Keratinocyte (primary cell): Measurements from ENCODE around the gene MAP3K5. TPM values are rescaled to one million over a fixed set of nuclear protein-coding genes. Genes with fewer than 3 reads are reported as not detected.
A peak's percentile ranks its signal among the peaks of the same experiment; 100 is the strongest.

Experiments used
- DNase-seq: peaks from one replicate; pipeline ENCODE4 v3.0.0-alpha.2; 2011; ENCODE audit warnings: low read depth, missing footprints, low spot score
- FAIRE-seq: peaks from 2 replicates; lab custom pipeline; 2011; peaks lifted over from hg19 to GRCh38; lab: Jason Lieb, UNC
- H2AFZ ChIP-seq: 2 replicates; pipeline ENCODE4 v1.6.0; 2012; ENCODE audit warnings: low read length, control low read depth, inconsistent platforms; ENCODE audit not compliant: control insufficient read depth
- H3K27ac ChIP-seq: 2 replicates; pipeline ENCODE4 v1.5.1; 2011; ENCODE audit warnings: low read length; ENCODE audit not compliant: control insufficient read depth, insufficient read depth
- H3K27me3 ChIP-seq: 3 replicates; pipeline ENCODE4 v1.6.0; 2011; ENCODE audit warnings: low read length; ENCODE audit not compliant: control insufficient read depth, insufficient read depth; ENCODE audit errors: extremely low read depth
- H3K36me3 ChIP-seq, 2 experiments: 2 replicates in 1 of 2; 3 replicates in 1 of 2; pipeline ENCODE4 v1.5.1; 2011; ENCODE audit warnings: low read length in 2 of 2, mild to moderate bottlenecking in 1 of 2; ENCODE audit not compliant: control insufficient read depth in 2 of 2, insufficient read depth in 2 of 2; ENCODE audit errors: extremely low read depth in 1 of 2
- H3K4me1 ChIP-seq: 3 replicates; pipeline ENCODE4 v1.5.1; 2011; ENCODE audit warnings: low read length; ENCODE audit not compliant: control insufficient read depth, insufficient read depth; ENCODE audit errors: extremely low read depth
- H3K4me2 ChIP-seq: 3 replicates; pipeline ENCODE4 v1.6.0; 2011; ENCODE audit warnings: low read depth, low read length; ENCODE audit not compliant: control insufficient read depth, insufficient read depth; ENCODE audit errors: extremely low read depth
- H3K4me3 ChIP-seq, 3 experiments: fragments of 200-600 bp in 1 of 3; sonication (generic) in 1 of 3; 2 replicates in 2 of 3; 3 replicates in 1 of 3; pipeline ENCODE4 v1.5.1; 2011 to 2016; ENCODE audit warnings: low read length in 3 of 3, mild to moderate bottlenecking in 3 of 3, control low read depth in 2 of 3, inconsistent platforms in 1 of 3, low read depth in 1 of 3, mixed read lengths in 1 of 3, mixed run types in 1 of 3, moderate library complexity in 1 of 3; ENCODE audit not compliant: control insufficient read depth in 2 of 3, insufficient read depth in 2 of 3; ENCODE audit errors: extremely low read depth in 1 of 3
- H3K79me2 ChIP-seq: 2 replicates; pipeline ENCODE4 v1.6.0; 2012; ENCODE audit warnings: low read length; ENCODE audit not compliant: control insufficient read depth, insufficient read depth
- H3K9ac ChIP-seq: 3 replicates; pipeline ENCODE4 v1.6.0; 2011; ENCODE audit warnings: low read length; ENCODE audit not compliant: control insufficient read depth, insufficient read depth; ENCODE audit errors: extremely low read depth
- H3K9me1 ChIP-seq: 3 replicates; pipeline ENCODE4 v1.6.0; 2011; ENCODE audit warnings: low read length; ENCODE audit not compliant: control insufficient read depth, insufficient read depth; ENCODE audit errors: extremely low read depth
- H3K9me3 ChIP-seq: 2 replicates; pipeline ENCODE4 v1.5.1; 2012; ENCODE audit warnings: low read depth, low read length; ENCODE audit not compliant: control insufficient read depth
- H4K20me1 ChIP-seq: 3 replicates; pipeline ENCODE4 v1.6.0; 2011; ENCODE audit warnings: low read length; ENCODE audit not compliant: control insufficient read depth, insufficient read depth; ENCODE audit errors: extremely low read depth
- CTCF ChIP-seq, 3 experiments: IDR thresholded peaks in 1 of 3; conservative IDR thresholded peaks in 1 of 3; optimal IDR thresholded peaks in 1 of 3; 2 replicates in 2 of 3; 3 replicates in 1 of 3; pipeline versions ENCODE3 to v1.5.1; 2011; ENCODE audit warnings: low read length in 3 of 3, mild to moderate bottlenecking in 3 of 3, moderate library complexity in 2 of 3, control low read depth in 1 of 3, inconsistent platforms in 1 of 3; ENCODE audit not compliant: insufficient read depth in 2 of 3; ENCODE audit errors: extremely low read depth in 1 of 3
- EZH2 ChIP-seq: IDR thresholded peaks from one replicate; pipeline ENCODE4 v1.6.1; 2012; ENCODE audit warnings: inconsistent platforms, mild to moderate bottlenecking, low read length, moderate library complexity
- dilution Hi-C: fragments of 300-500 bp; cut with MboI; formaldehyde crosslinking; loops from one replicate; pipeline ENCODE4 v1.7.0; 2020; ENCODE audit warnings: low sequenced_read_pairs; ENCODE audit not compliant: extremely low pct_ligation_motif_present
- polyA plus RNA-seq, 5 experiments: library from polyadenylated mRNA; depleted of rRNA in 3 of 5; stranded (reverse) in 3 of 5; stranded (forward) in 1 of 5; unstranded in 1 of 5; fragments of >200 nt; gene quantifications; 1 replicate in 1 of 5; 2 replicates in 3 of 5; 3 replicates in 1 of 5; pipeline versions ENCODE4 v1.2.1 to v1.2.3, GENCODE V29; 2011 to 2012; ENCODE audit warnings: missing spikeins in 2 of 5, low read depth in 1 of 5, low replicate concordance in 1 of 5

Gene MAP3K5
- polyA plus RNA-seq, 1 donor (not counting 4 experiments of a cell fraction or from before 2014, with no cell fraction given) = 3.4 TPM

DNA sequence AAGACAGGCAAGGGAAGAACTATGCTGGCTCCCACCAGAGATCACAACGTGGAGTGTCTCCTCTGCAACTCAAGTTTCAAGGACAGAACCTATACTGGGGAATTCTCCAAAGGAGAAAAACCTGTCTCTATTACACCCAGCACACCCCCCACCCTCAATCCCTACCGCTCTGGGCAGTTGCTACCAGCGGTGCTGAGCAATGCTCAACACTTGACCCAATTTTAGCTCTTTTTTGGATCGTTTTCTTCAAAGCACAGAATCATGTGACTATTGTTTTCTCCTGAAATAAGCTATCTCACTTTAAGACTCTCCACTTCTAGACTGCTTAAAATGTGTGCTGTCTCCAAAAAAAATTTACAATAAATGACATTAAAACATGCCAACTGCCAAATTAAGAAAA is 265.3 kb downstream of the MAP3K5 start:
- no peaks in the 10 kb centered on the region for H3K9me3 ChIP-seq
- dilution Hi-C loops = no loop called here
- H3K4me1 ChIP-seq = peaks cover 24% of the 10 kb centered on the region
- no peaks in the 10 kb centered on the region for H3K27me3 ChIP-seq
- H4K20me1 ChIP-seq = no peaks in the 10 kb centered on the region
- H2AFZ ChIP-seq = no peak overlapping the region
- no peaks in the 10 kb centered on the region for H3K36me3 ChIP-seq
- TF ChIP-seq EZH2 = no peak
- no peak for TF ChIP-seq CTCF (optimal IDR thresholded peaks at IDR 0.05 in 1 of 3, IDR thresholded peaks at IDR 0.05 in 1 of 3, conservative IDR thresholded peaks at IDR 0.05 in 1 of 3; ENCODE audit: extremely low read depth in 1 of 3, insufficient read depth in 2 of 3, low read length in 3 of 3)
- H3K79me2 ChIP-seq = peaks cover 24% of the 10 kb centered on the region
- no peak for DNase-seq
- peak overlapping the region in 1 of 3 experiments; percentile 12 for H3K4me3 ChIP-seq
- H3K4me2 ChIP-seq = peak overlapping the region; percentile 75
- H3K9me1 ChIP-seq = no peaks in the 10 kb centered on the region
- FAIRE-seq = no peak
- H3K9ac ChIP-seq = no peak overlapping the region
- no peak overlapping the region for H3K27ac ChIP-seq

GRCh38 chr6:136526196-136526930 is 265.9 kb downstream of the MAP3K5 start:
- Histone ChIP-seq H3K79me2 (peaks cover 26% of the 10 kb centered on the region), H3K27me3 (no peaks in the 10 kb centered on the region), H3K27ac (no peak overlapping the region), H3K4me1 (peaks cover 24% of the 10 kb centered on the region), H3K9me3 (no peaks in the 10 kb centered on the region), H3K9ac (no peak overlapping the region), H3K9me1 (no peaks in the 10 kb centered on the region), H3K4me3 (peak overlapping the region; percentile 1 to 14 (median 12)), H4K20me1 (no peaks in the 10 kb centered on the region), H3K4me2 (peak overlapping the region; percentile 75), H2AFZ (peak overlapping the region; percentile 27), H3K36me3 (no peaks in the 10 kb centered on the region)
- TF ChIP-seq CTCF (optimal IDR thresholded peaks at IDR 0.05 in 1 of 3, IDR thresholded peaks at IDR 0.05 in 1 of 3, conservative IDR thresholded peaks at IDR 0.05 in 1 of 3; ENCODE audit: extremely low read depth in 1 of 3, insufficient read depth in 2 of 3, low read length in 3 of 3) (peak; percentile 48 to 68 (median 49)), EZH2 (no peak)
- no peak for DNase-seq
- FAIRE-seq = peak; percentile 74
- dilution Hi-C loops = no loop called here
